Measurements from ENCODE around the gene ELAVL2.

The ELAVL2 gene

DNA sequence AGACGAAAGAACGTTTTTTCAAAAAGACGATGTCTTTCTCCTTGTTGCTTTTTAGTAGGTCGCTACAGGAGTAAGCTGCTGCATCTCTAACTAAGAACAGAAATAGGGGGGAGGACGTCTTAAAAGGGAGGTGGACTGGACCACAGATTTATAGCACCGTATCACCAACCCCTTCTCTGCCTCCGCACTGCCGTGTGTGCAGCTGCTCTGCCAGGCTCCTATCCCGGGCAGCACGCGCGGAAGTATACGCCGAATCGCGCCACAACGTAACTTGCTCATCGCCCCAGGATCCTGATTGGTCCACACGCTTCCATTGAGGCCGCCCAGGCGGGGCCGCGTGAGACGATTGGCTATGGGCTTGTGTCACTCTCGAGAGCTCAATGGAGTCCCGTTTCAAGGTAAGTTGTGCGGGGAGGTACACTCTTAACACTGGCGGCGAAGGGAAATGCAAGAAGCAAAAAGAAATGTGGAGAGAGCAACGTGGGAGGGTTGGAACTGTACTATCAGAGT lies at the start of gene ELAVL2:
TSS of gene ELAVL2 (minus strand) at position 121 of the 510 bp plus-strand sequence. CDS start 64,006 bp downstream, outside the sequence.
- peaks cover 27% of the 10 kb centered on the region for H3K27me3 Mint-ChIP-seq
- no peak within 1 kb of the TSS for H3K4me3 Mint-ChIP-seq
- H3K27ac Mint-ChIP-seq = no peak within 1 kb of the TSS
- DNase-seq = peak; percentile 61
- no peaks in the 10 kb centered on the region for H3K9me3 Mint-ChIP-seq
- no peaks in the 10 kb centered on the region for H3K36me3 Mint-ChIP-seq (ENCODE audit: low read depth)
- H3K4me1 Mint-ChIP-seq (ENCODE audit: low read depth) = peaks cover 2% of the 10 kb centered on the region

DNA sequence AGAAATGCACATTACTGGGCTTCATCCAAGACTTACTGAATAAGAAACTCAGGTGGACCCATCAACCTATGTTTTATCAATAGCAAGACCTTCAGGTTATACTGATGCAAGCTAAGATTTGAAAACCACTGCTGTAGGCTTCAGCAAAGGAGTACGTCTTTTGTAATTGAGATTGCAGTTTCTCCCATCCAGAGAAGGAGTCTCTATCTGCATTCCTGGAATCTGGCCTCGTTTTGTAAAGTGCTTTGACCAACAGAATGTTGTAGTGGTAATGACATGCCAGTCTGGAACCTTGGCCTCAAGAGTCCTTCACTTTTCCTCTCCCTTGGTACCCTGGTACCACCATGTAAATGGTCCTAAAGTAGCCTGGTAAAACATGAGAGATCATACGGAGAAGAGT lies 32.2 kb upstream of the ELAVL2 start:
- H3K4me3 Mint-ChIP-seq = no peak overlapping the region
- H3K27me3 Mint-ChIP-seq = no peaks in the 10 kb centered on the region
- no peak for DNase-seq
- no peak overlapping the region for H3K27ac Mint-ChIP-seq
- peaks cover 16% of the 10 kb centered on the region for H3K9me3 Mint-ChIP-seq
- H3K4me1 Mint-ChIP-seq (ENCODE audit: low read depth) = no peaks in the 10 kb centered on the region
- H3K36me3 Mint-ChIP-seq (ENCODE audit: low read depth) = no peaks in the 10 kb centered on the region

GRCh38 chr9:23855873-23856604 lies 30.0 kb upstream of the ELAVL2 start:
- Mint-ChIP-seq H3K9me3 (peaks cover 16% of the 10 kb centered on the region), H3K27ac (no peak overlapping the region), H3K36me3 (ENCODE audit: low read depth) (no peaks in the 10 kb centered on the region), H3K27me3 (peaks cover 5% of the 10 kb centered on the region), H3K4me1 (ENCODE audit: low read depth) (peaks cover 3% of the 10 kb centered on the region), H3K4me3 (no peak overlapping the region)
- DNase-seq = no peak

DNA sequence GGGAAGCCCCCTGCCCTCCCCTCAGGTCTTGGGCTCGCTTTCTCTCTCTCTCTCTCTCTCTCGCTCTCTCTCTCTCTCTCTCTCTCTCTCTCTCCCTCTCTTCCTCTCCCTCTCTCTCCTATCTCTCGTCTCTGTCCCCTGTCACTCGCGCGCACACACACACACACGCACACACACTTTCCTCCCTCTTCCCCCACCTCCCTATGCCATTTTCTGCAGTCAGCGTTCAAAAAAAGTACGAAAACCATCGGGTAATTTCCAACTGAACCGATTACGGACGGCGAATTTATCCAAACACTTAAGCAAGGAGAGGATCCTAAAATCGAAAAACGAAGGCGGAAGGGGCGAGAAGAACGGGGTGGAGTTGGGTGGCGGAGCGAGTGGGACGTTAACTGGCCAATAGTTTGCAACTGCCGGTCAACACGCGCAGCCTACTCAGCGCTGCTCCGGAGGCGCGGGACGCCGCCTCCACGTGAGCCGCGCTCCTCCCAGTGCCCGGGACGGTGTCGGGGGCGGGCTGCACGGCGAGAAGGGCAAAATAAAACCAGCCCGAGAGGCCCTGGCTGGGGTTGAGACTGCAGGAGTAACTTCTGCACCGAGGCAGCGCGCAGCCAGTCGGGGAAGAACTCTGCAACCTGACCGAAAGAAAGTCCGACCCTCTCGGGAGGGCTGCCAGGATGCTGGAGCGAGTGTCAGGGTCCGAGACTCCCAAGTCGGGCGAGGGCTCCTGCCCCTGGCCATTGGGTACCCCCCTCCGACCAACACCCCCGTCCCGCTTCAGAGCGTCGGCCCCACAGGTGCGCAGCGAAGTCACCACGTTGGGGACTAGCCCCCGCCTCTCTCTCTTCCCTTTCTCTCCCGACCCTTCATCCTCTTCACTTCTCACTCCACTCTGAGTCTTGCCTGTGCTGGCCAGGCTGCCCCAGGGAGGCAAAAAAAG lies 24.9 kb upstream of the ELAVL2 start:
- no peaks in the 10 kb centered on the region for H3K36me3 Mint-ChIP-seq (ENCODE audit: low read depth)
- H3K4me3 Mint-ChIP-seq = no peak overlapping the region
- H3K9me3 Mint-ChIP-seq = peaks cover 7% of the 10 kb centered on the region
- peaks cover 22% of the 10 kb centered on the region for H3K27me3 Mint-ChIP-seq
- H3K27ac Mint-ChIP-seq = no peak overlapping the region
- no peak for DNase-seq
- peaks cover 3% of the 10 kb centered on the region for H3K4me1 Mint-ChIP-seq (ENCODE audit: low read depth)

- peaks cover 22% of the 10 kb centered on the region for H3K27me3 Mint-ChIP-seq
- H3K9me3 Mint-ChIP-seq = peaks cover 7% of the 10 kb centered on the region
- peaks cover 3% of the 10 kb centered on the region for H3K4me1 Mint-ChIP-seq (ENCODE audit: low read depth)
- H3K36me3 Mint-ChIP-seq (ENCODE audit: low read depth) = no peaks in the 10 kb centered on the region
- DNase-seq = no peak
- no peak overlapping the region for H3K27ac Mint-ChIP-seq
- no peak overlapping the region for H3K4me3 Mint-ChIP-seq
Observed at GRCh38 chr9:23850242-23850689, 24.2 kb upstream of the ELAVL2 start.

DNA sequence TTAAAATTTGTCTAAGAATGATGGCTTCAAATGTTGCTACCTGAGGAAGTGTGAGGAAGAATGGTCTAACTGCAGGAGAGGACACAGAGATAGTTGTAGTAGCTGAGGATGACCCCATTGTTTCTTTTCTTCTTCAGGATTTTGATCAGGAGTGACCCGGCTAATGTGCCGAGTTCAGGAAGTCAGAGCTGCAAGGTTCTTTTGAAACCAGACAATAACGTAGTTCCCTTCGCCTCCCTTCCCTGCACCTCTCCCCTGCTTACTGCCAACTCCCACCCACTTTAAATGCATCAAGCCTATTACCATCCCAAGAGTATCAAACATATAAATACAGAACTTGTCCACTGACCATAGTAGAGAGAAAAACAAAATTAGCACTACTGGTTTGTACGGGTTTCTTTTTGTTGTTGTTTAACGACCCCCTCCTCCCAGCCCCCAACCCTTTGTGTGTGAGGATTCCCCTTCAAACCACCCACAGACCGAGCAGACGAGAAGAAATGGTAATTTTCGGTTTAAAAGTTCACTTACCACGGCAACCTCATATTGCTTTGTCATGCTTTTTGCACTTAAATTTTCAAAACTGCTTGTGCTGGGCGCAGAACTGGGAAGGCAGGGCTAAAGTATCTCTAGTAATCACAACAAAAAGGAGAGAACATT lies 23.5 kb upstream of the ELAVL2 start:
- H3K27ac Mint-ChIP-seq = no peak overlapping the region
- peaks cover 22% of the 10 kb centered on the region for H3K27me3 Mint-ChIP-seq
- peaks cover 3% of the 10 kb centered on the region for H3K4me1 Mint-ChIP-seq (ENCODE audit: low read depth)
- no peak for DNase-seq
- H3K9me3 Mint-ChIP-seq = peaks cover 7% of the 10 kb centered on the region
- H3K36me3 Mint-ChIP-seq (ENCODE audit: low read depth) = no peaks in the 10 kb centered on the region
- no peak overlapping the region for H3K4me3 Mint-ChIP-seq

GRCh38 chr9:23842565-23843129 lies 16.6 kb upstream of the ELAVL2 start:
- Mint-ChIP-seq H3K36me3 (ENCODE audit: low read depth) (no peaks in the 10 kb centered on the region), H3K27ac (no peak overlapping the region), H3K27me3 (no peaks in the 10 kb centered on the region), H3K4me1 (ENCODE audit: low read depth) (no peaks in the 10 kb centered on the region), H3K9me3 (peaks cover 3% of the 10 kb centered on the region), H3K4me3 (no peak overlapping the region)
- no peak for DNase-seq

- H3K27ac Mint-ChIP-seq = no peak overlapping the region
- H3K27me3 Mint-ChIP-seq = no peaks in the 10 kb centered on the region
- H3K4me1 Mint-ChIP-seq (ENCODE audit: low read depth) = no peaks in the 10 kb centered on the region
- peaks cover 3% of the 10 kb centered on the region for H3K9me3 Mint-ChIP-seq
- H3K4me3 Mint-ChIP-seq = no peak overlapping the region
- no peaks in the 10 kb centered on the region for H3K36me3 Mint-ChIP-seq (ENCODE audit: low read depth)
- no peak for DNase-seq
Observed at GRCh38 chr9:23841304-23841703, 15.3 kb upstream of the ELAVL2 start.

GRCh38 chr9:23837038-23837437 lies 11.0 kb upstream of the ELAVL2 start:
- Mint-ChIP-seq H3K36me3 (ENCODE audit: low read depth) (no peaks in the 10 kb centered on the region), H3K9me3 (no peaks in the 10 kb centered on the region), H3K27ac (no peak overlapping the region), H3K4me3 (no peak overlapping the region), H3K27me3 (peaks cover 1% of the 10 kb centered on the region), H3K4me1 (ENCODE audit: low read depth) (no peaks in the 10 kb centered on the region)
- DNase-seq = no peak

DNA sequence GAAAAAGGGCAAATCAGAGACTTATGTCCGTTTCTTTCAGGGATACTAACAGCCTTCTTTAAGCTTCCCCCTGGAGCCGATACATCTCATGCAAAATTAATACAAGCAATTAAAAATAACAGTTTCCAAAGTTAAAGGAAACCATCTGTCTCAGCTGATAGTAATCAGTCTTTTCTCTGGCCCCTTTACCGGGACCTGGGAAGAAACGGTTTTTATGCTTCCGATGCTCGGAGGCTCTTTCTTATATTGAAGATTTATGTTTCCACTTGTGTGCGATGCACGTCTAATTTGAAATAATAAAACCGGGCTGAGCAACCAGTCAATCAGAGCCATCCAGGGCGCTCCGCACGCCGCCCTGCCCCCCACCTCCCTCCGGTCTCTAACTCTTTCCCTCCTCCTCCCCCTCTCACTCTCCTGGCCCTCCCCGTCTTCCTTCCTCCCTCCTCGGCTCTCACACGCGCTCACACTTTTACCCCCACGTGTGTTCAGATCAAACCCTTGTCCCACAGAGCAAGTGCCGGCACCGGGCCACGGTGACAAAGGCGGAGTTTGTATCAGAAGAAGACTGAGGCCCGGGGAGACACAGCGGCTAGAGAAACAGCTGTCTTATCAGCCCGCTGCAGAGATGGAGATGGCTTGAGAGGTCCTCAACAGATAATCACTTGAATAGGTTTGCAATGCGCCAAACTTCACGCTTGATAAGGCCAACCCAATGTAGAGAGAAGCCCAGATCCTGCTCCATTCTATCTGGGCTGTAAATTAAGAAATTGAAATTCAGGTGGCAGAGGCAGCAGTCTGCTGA lies 5.1 kb upstream of the ELAVL2 start:
- H3K9me3 Mint-ChIP-seq = peaks cover 3% of the 10 kb centered on the region
- no peaks in the 10 kb centered on the region for H3K36me3 Mint-ChIP-seq (ENCODE audit: low read depth)
- no peak for DNase-seq
- no peak overlapping the region for H3K4me3 Mint-ChIP-seq
- H3K27ac Mint-ChIP-seq = no peak overlapping the region
- H3K27me3 Mint-ChIP-seq = peaks cover 34% of the 10 kb centered on the region
- H3K4me1 Mint-ChIP-seq (ENCODE audit: low read depth) = peaks cover 2% of the 10 kb centered on the region

GRCh38 chr9:23830476-23830805 lies 4.4 kb upstream of the ELAVL2 start:
- no peak overlapping the region for H3K4me3 Mint-ChIP-seq
- H3K27ac Mint-ChIP-seq = no peak overlapping the region
- H3K36me3 Mint-ChIP-seq (ENCODE audit: low read depth) = no peaks in the 10 kb centered on the region
- no peak for DNase-seq
- peaks cover 2% of the 10 kb centered on the region for H3K4me1 Mint-ChIP-seq (ENCODE audit: low read depth)
- H3K27me3 Mint-ChIP-seq = peaks cover 34% of the 10 kb centered on the region
- peaks cover 3% of the 10 kb centered on the region for H3K9me3 Mint-ChIP-seq

DNA sequence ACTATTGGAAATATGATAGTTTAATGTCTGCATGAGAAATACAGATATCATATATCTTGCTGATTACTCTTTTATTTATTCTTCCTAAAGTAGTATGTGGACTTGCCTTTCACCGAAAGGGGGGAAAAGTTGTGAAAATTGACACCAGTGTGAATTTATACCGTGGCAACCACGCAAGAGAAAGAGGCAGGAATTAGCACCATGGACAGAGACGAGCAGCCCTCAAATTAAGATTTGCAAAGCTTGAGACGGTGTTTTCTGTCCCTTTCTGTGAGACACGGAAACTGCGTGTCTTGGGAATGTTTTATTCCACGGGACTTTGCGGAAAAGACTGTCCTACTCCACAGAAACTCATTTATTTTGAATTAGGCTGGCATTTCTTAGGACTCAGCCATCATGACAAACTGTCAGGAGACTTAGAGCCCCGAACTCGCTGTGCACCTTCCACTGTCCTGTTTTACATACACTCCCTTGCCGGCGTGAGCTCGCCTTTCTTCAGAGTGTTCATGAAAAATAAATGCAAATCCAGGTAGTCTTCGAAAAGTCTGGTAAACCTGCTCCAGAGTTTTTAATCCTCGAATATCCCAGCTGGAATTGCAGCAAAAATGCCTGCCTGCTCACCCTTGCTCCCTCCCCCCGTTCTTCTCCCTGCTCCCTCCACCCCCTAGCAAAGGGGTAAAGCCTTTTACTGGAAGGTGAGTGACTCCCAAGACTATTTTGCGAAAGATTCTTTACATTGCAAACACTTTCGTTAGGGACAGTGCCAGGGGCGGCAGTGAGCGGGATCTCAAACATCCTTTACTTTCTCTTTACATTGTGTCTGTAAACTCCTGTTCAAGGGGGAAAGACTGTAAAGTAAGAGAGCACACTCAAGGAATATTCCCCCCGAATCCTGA lies 3.8 kb upstream of the ELAVL2 start:
- peaks cover 34% of the 10 kb centered on the region for H3K27me3 Mint-ChIP-seq
- H3K36me3 Mint-ChIP-seq (ENCODE audit: low read depth) = no peaks in the 10 kb centered on the region
- no peak overlapping the region for H3K27ac Mint-ChIP-seq
- peaks cover 2% of the 10 kb centered on the region for H3K4me1 Mint-ChIP-seq (ENCODE audit: low read depth)
- no peak for DNase-seq
- H3K4me3 Mint-ChIP-seq = no peak overlapping the region
- peaks cover 3% of the 10 kb centered on the region for H3K9me3 Mint-ChIP-seq

DNA sequence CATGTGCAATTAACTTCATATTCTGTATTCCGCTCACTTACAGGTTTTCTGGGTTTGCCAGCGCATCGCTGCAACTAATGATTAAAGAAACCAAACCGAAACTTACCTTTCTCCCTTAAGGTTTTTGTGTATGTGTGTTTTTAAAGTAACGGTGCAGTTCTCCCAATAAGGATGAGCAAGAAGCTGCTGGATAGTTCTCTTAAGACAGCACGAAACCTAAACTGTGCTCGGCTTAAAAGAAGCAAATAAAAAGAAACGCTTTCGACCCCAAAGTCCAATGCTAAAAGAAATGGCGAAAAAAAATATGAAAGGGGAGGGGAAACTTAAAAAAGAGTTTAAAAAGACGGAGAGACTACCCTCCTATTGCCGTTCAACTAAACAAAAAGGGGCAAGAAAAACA lies 340 bp downstream of the ELAVL2 start:
- no peaks in the 10 kb centered on the region for H3K9me3 Mint-ChIP-seq

More for the DNA sequence above, 340 bp downstream of the ELAVL2 start:
- H3K27me3 Mint-ChIP-seq = peaks cover 27% of the 10 kb centered on the region
- no peaks in the 10 kb centered on the region for H3K36me3 Mint-ChIP-seq (ENCODE audit: low read depth)
- H3K4me3 Mint-ChIP-seq = no peak overlapping the region
- DNase-seq = no peak
- no peak overlapping the region for H3K27ac Mint-ChIP-seq
- H3K4me1 Mint-ChIP-seq (ENCODE audit: low read depth) = peaks cover 2% of the 10 kb centered on the region
